ENCODE measurements around the gene COTL1.
"Not testable (repeated sequence)": the region's sequence is repeated elsewhere in the genome, so short reads cannot be mapped to it uniquely, and the experiment has no call there.

Gene COTL1

DNA sequence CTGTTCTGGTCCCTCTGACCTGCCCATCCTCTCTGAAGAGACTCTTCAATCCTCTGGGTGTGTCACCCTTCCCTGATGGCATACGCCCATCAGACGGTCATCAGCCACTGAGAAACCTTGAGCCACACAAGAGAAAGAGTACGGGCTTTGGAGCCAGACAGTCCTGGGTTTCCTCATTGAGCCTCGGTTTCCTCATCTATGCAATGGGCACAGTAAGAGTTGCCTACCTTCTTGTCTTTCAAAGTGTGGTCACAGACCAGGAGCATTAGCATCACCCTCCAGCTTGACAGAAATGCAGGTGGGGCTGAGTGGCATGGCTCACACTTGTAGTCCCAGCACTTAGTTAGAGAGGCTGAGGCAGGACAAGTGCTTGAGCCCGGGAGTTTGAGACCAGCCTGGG lies 87.3 kb downstream of the COTL1 start:
- no peak for TF ChIP-seq JUND (IDR thresholded peaks at IDR 0.05; ENCODE audit: low read depth)

DNA sequence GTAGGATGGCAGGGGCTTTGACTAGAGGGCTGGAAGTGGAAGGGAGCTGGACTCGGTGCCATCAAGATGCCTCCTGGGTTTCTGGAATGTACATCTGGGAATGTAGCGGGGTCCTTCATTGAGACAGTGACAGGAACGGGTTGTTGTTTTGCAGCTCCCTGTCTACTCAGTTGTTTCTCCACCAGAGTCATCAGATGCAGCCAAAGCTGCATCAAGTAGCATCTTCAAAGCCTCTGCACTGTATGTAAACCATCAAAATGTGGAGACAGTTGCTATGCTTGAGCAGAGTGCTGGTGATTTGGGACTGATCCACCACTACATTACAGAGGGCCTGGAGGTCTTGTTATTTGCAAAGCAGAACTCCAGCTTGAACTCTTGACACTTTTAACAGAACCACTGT lies 88.3 kb downstream of the COTL1 start:
- in situ Hi-C loops (cut with HindIII; ENCODE audit: low pct_unique_long_range_greater_than_20kb, low sequenced_read_pairs): no loop called here
- TF ChIP-seq JUND (IDR thresholded peaks at IDR 0.05; ENCODE audit: low read depth): no peak
- no peak for DNase-seq (ENCODE audit: low read depth in 1 of 2, low spot score in 1 of 2)

More for the DNA sequence above, 87.3 kb downstream of the COTL1 start:
- in situ Hi-C loops (cut with HindIII; ENCODE audit: low pct_unique_long_range_greater_than_20kb, low sequenced_read_pairs): no loop called here
- DNase-seq (ENCODE audit: low read depth in 1 of 2, low spot score in 1 of 2): no peak

DNA sequence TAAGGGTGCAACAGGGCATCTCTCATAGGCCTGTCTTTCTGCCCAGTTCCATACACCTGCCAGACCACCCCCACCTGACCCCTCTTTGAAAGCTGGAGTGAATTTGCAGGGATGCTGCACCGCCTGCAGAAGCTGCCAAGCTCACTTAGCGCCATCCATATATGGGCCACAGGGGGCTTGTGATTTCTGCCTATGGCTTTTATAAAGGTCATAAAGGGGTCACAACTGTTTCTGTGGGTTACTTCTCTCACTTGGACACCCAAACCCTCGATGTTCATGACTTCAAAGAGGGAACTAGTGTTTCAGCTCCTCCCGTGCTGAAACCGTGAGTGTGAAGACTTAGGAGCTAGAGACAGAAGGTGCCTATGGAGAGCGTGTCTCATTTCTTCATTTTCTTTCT lies 89.6 kb downstream of the COTL1 start:
- no peak for TF ChIP-seq JUND (IDR thresholded peaks at IDR 0.05; ENCODE audit: low read depth)
- no peak for DNase-seq (ENCODE audit: low read depth in 1 of 2, low spot score in 1 of 2)
- in situ Hi-C loops (cut with HindIII; ENCODE audit: low pct_unique_long_range_greater_than_20kb, low sequenced_read_pairs): no loop called here

DNA sequence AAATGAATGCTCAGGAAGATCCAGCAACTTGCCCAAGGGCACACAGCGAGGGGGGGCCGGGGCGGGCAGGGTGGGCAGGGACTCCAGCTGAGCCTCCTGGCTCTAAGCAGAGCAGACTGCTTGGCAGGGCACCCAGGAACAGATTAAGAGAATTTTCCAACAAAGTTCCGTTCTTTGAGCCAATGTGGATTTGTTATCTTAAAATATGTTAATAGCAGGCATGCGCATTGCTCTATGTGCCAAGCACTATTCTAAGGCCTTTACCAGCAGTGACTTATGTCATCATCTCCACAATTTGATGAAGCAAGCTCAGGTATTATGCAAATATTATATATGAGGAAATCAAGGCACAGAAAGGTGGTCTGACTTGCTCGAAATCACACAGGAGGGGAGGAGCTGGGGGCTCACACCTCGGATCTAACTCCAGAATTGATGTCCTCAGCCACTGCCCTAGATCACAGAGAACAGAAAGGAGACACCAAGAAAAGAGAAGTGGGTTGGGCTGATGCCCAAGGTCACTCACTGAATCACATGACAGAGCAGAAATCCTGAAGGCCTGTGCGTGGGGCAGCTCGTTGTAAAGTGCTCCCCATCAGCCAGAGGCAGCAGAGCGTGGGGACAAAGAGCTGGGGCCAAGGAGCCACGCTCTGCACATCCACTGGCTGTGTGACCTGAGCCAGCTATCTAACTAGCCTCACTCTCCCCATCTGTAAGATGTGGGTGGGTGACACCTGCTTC lies 90.2 kb downstream of the COTL1 start:
- no peak for DNase-seq (ENCODE audit: low read depth in 1 of 2, low spot score in 1 of 2)
- in situ Hi-C loops (cut with HindIII; ENCODE audit: low pct_unique_long_range_greater_than_20kb, low sequenced_read_pairs): no loop called here
- no peak for TF ChIP-seq JUND (IDR thresholded peaks at IDR 0.05; ENCODE audit: low read depth)

DNA sequence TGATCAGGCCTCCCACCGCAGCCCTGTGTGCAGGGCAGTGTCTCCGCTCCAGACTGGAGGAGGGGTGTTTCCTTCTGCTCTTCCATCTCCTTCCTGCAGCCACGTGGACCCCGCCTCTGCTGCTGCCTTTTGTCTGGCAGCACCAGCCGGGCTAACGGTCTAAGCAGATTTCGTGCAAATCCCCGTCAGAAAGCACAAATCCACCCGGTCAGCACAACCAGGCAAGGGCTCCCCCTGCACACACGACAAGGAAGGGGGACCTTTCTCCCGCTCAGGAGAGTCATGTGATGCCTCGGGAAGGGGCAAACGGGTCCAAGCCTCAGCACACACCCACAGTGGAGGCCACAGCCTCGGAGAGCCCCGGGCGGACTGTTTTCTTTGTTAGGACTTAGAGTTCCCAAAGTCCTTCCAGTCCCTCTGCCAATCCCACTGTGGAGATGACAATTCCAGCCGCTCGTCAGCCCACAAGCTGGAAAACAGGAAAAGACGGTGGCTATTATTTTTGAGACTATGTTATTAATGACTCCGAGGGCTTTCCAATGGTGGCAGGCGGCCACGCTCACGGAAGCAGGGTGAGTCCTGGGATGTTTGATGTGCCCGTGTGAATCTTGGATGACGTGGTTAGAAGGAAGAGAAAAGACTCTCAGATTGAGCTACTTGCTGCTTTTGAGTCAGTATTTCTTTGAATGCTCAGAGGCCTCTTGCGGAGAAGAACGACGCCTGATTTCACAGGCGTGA lies 90.9 kb downstream of the COTL1 start:
- in situ Hi-C loops (cut with HindIII; ENCODE audit: low pct_unique_long_range_greater_than_20kb, low sequenced_read_pairs): no loop called here
- no peak for TF ChIP-seq JUND (IDR thresholded peaks at IDR 0.05; ENCODE audit: low read depth)
- no peak for DNase-seq (ENCODE audit: low read depth in 1 of 2, low spot score in 1 of 2)

DNA sequence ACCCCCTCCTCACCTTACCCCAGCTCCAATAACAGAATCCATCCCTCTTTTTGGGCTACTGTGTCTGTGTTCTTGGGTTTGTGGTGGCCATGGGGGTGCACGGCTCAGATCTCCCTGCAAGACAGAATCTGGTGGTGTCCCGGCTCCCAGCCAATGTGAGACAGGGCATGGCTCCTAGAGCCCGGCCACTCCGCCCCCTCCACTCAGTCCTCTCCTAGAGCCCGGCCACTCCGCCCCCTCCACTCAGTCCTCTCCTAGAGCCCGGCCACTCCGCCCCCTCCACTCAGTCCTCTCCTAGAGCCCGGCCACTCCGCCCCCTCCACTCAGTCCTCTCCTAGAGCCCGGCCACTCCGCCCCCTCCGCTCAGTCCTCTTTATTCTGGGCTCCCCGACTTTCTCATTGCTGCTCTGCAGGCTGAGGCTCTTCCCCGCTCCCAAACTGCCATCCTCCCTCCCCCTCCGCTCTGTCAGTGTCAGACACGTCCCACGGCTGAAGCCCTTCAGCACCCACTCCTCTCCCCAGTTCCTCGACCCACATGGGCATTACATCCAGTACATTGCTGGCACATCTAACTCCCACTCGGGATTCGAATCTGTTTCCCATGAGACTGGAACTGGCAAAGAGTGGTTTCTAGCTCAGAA lies 92.8 kb downstream of the COTL1 start:
- in situ Hi-C loops (cut with HindIII; ENCODE audit: low pct_unique_long_range_greater_than_20kb, low sequenced_read_pairs); DNase-seq (ENCODE audit: low read depth in 1 of 2, low spot score in 1 of 2): not testable (repeated sequence)

DNA sequence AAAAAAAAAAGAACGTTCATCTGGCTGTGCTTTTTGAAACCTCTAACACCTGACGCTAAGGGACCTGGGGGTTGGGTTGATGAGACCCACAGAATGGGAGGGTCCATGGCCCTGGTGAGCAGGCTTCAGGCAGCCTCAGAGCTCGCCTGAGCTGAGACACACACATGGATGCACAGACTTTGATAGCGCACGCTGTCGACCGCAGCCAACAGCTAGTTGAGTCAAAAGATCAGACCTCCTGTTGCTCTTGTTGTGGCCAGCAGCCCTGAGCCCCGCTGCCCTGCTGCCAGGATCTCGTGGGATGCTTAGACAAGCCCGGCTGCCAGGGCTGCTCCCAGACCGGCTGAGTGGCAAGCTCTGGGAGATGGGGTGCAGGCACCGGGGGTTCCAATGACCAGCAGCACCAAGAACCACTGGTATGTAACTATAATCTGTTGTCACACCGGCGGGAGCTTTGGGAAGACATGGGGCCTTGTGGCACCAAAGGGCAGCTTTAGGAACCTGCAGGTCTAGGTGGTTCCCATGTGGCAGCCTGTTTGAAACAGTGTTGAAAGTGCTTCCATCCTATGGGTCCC lies 93.4 kb downstream of the COTL1 start:
- DNase-seq (ENCODE audit: low read depth in 1 of 2, low spot score in 1 of 2): no peak
- no peak for TF ChIP-seq JUND (IDR thresholded peaks at IDR 0.05; ENCODE audit: low read depth)
- in situ Hi-C loops (cut with HindIII; ENCODE audit: low pct_unique_long_range_greater_than_20kb, low sequenced_read_pairs): no loop called here

DNA sequence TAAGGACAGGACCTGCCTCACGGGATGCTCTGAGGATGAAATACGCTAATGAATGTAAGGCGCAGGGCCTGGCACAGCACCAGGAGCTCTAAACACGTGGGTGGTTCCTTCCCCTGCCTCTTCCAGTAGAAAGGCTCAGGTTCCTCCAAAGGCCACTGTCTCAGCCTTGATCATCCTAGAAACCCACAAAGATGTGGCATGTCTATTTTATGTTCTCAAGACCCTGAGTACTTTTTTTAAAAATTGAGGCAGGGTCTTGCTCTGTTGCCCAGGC lies 96.4 kb downstream of the COTL1 start:
- TF ChIP-seq JUND (IDR thresholded peaks at IDR 0.05; ENCODE audit: low read depth): no peak
- DNase-seq (ENCODE audit: low read depth in 1 of 2, low spot score in 1 of 2): no peak
- in situ Hi-C loops (cut with HindIII; ENCODE audit: low pct_unique_long_range_greater_than_20kb, low sequenced_read_pairs): no loop called here

DNA sequence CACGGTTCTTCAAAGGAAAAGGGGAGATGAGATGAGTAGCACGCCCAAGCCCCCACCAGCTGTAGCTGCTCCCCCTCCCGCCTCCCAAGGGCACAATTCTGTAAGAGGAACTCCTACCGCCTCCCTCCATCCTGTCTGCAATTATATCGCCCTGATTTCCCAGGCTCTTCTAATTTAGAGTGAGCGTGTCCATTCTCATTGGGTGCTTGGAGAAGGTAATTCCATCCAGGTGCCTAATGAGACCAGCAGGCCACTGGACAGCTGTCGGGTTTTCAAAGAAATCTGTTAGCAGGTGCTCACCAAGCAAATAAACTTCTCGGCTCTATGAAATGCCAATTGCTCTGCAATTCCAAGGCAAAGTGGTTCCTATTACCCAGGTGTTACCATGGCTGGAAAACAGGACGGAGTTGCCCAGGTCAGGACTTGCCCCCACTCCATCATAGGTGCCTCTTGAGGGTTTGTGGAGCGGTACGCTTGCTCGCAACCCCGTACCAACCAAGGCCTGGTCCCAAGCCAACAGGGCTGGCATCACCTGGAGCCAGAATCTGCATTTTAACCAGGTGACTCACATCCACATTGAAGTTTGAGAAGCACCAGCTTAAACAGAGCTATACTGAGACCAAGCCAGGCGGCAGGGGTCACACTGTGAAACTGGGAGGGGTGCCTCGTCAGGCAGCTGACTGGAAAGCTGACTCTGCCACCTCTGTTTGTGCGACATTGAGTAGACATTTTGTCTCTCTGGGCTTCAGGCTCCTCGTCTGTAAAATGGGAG lies 97.0 kb downstream of the COTL1 start:
- in situ Hi-C loops (cut with HindIII; ENCODE audit: low pct_unique_long_range_greater_than_20kb, low sequenced_read_pairs): no loop called here
- no peak for TF ChIP-seq JUND (IDR thresholded peaks at IDR 0.05; ENCODE audit: low read depth)
- DNase-seq (ENCODE audit: low read depth in 1 of 2, low spot score in 1 of 2): no peak

DNA sequence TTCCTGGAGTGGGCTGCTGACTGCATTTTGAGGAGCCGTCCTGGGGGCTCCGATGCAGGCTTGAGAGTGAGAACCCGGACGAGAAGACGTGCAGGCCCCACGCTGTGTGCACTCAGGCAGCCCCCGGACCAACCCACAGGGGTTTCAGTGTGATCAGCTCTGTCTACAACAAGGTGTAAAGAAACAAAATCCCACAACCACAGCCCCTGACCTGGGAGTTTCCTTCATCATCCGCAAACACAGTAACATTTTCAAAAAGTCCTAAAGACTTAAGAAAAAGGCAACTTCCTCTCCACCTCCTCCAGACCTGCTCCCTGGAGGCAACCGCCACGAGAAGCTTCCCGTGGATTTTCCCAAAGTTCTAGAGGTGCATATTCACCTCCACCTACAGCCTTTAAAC lies 98.0 kb downstream of the COTL1 start:
- in situ Hi-C loops (cut with HindIII; ENCODE audit: low pct_unique_long_range_greater_than_20kb, low sequenced_read_pairs): no loop called here
- DNase-seq (ENCODE audit: low read depth in 1 of 2, low spot score in 1 of 2): no peak
- no peak for TF ChIP-seq JUND (IDR thresholded peaks at IDR 0.05; ENCODE audit: low read depth)

DNA sequence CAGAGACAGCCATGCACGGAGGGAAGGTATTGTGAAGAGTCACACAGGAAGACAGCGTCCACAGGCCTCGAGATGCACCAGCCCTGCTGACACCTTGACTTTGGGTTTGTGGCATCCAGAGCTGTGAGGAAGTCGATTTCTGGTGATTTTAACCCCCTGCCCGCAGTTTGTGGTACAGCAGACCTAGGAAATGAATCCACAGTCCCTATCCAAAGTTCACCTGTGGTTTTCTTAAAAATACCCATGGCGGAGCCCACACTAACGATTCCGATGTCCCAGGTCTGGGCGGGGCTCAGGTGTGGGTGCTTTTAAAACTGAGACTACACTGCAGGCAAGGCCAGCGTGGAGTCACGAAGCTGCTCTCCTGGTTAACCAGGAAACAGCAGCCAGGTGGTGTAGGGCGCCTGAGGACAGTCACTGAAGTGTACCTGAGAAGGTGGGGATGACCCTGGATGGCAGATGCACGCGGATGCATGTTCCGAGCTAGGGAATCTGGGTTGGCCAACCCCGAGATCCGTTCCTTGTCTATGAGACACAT lies 99.0 kb downstream of the COTL1 start:
- in situ Hi-C loops (cut with HindIII; ENCODE audit: low pct_unique_long_range_greater_than_20kb, low sequenced_read_pairs): no loop called here
- peak; percentile 76 to 87 for DNase-seq (ENCODE audit: low read depth in 1 of 2, low spot score in 1 of 2)
- no peak for TF ChIP-seq JUND (IDR thresholded peaks at IDR 0.05; ENCODE audit: low read depth)

DNA sequence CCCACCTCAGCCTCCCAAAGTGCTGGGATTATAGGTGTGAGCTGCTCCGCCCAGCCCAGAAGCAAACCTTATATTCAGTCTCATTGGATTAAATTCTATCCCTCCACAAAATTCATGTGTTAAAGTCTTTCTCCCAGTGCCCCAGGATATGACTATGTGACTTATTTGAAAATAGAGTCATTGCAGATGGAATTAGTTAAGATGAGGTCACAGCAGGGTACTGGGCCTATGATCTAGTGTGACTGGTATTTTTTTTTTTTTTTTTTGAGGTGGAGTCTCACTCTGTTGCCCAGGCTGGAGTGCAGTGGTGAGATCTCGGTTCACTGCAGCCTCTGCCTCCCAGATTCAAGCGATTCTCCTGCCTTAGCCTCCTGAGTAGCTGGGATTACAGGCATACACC lies 99.7 kb downstream of the COTL1 start:
- in situ Hi-C loops (cut with HindIII; ENCODE audit: low pct_unique_long_range_greater_than_20kb, low sequenced_read_pairs); DNase-seq (ENCODE audit: low read depth in 1 of 2, low spot score in 1 of 2): not testable (repeated sequence)
